ENCODE results near the gene MICAL2.
A peak's percentile ranks its signal among the peaks of the same experiment; 100 is the strongest.

The MICAL2 gene, protein sequence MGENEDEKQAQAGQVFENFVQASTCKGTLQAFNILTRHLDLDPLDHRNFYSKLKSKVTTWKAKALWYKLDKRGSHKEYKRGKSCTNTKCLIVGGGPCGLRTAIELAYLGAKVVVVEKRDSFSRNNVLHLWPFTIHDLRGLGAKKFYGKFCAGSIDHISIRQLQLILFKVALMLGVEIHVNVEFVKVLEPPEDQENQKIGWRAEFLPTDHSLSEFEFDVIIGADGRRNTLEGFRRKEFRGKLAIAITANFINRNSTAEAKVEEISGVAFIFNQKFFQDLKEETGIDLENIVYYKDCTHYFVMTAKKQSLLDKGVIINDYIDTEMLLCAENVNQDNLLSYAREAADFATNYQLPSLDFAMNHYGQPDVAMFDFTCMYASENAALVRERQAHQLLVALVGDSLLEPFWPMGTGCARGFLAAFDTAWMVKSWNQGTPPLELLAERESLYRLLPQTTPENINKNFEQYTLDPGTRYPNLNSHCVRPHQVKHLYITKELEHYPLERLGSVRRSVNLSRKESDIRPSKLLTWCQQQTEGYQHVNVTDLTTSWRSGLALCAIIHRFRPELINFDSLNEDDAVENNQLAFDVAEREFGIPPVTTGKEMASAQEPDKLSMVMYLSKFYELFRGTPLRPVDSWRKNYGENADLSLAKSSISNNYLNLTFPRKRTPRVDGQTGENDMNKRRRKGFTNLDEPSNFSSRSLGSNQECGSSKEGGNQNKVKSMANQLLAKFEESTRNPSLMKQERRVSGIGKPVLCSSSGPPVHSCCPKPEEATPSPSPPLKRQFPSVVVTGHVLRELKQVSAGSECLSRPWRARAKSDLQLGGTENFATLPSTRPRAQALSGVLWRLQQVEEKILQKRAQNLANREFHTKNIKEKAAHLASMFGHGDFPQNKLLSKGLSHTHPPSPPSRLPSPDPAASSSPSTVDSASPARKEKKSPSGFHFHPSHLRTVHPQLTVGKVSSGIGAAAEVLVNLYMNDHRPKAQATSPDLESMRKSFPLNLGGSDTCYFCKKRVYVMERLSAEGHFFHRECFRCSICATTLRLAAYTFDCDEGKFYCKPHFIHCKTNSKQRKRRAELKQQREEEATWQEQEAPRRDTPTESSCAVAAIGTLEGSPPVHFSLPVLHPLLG

DNA sequence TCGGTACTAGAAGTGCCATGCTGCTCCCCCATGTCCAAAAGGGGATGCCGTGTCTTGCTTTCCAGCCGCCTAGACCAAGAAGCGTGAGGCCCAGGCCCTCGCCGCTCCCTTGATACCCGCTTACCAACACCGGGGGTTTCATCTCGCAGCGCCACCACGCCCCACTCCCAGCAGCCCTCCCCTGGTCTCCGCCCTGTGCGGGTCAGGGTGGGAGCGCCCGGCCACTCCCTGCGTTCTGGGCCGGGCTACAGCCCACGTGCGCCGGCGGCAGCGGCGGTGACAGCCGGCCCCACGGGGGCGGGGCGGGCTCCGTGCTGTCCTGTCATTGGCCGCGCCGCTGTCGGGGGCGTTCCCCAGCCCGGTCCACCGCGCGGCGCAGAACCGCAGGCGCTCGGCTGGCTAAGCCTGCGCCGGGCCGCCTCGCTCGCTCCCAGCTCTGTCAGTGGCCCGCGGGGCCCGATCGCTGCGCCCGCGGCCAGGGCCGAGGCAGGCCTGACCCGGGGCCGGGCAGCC lies at the start of gene MICAL2:
Gene MICAL2, plus strand, starts transcription at position 390 of the 513 bp plus-strand sequence. CDS start 51,566 bp downstream, outside the sequence.
- TF ChIP-seq, protein P1, sequence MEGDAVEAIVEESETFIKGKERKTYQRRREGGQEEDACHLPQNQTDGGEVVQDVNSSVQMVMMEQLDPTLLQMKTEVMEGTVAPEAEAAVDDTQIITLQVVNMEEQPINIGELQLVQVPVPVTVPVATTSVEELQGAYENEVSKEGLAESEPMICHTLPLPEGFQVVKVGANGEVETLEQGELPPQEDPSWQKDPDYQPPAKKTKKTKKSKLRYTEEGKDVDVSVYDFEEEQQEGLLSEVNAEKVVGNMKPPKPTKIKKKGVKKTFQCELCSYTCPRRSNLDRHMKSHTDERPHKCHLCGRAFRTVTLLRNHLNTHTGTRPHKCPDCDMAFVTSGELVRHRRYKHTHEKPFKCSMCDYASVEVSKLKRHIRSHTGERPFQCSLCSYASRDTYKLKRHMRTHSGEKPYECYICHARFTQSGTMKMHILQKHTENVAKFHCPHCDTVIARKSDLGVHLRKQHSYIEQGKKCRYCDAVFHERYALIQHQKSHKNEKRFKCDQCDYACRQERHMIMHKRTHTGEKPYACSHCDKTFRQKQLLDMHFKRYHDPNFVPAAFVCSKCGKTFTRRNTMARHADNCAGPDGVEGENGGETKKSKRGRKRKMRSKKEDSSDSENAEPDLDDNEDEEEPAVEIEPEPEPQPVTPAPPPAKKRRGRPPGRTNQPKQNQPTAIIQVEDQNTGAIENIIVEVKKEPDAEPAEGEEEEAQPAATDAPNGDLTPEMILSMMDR (IDR thresholded peaks at IDR 0.05; ENCODE audit: insufficient read depth, low read depth, low read length, missing control alignments) = no peak
- H3K4me3 ChIP-seq (ENCODE audit: low read length) = peak within 1 kb of the TSS; percentile 83
- DNase-seq (ENCODE audit: low read depth) = peak; percentile 95

DNA sequence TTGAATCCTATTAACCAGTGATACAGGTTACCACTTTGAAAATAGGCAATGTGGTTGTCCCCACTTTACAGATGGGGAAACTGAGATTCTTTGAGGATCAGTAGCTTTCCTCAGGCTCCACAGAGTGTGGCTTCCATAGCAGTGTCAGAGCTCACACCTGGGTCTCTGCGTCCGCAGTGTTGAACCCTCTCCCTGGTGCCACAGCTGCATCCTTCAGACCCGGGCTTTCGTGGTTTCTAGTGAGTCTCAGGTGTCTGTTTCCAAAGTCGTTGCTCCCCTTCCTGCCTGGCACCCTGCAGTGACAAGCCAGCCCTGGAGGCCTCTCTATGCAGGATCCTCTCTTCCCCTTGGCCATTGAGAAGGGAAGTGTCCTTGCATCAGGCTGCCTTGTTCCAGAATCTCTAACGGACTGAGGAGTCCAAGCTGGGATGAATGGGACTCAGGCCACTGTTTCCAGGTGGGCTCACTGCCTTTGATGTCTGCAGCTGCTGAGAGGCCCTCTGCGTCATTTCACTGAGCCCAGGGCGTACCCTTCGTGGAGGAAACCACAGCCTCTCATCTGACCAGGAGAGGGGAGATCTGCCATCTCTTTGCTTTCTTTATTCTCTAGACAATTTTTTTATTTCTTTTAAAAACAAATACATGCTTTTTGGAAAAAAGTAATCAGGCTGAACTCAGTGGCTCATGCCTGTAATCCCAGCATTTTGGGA lies 48.4 kb upstream of the MICAL2 start:
- no peak for DNase-seq (ENCODE audit: low read depth)
- TF ChIP-seq, protein P1 (IDR thresholded peaks at IDR 0.05; ENCODE audit: insufficient read depth, low read depth, low read length, missing control alignments) = no peak
- H3K4me3 ChIP-seq (ENCODE audit: low read length) = no peak overlapping the region

DNA sequence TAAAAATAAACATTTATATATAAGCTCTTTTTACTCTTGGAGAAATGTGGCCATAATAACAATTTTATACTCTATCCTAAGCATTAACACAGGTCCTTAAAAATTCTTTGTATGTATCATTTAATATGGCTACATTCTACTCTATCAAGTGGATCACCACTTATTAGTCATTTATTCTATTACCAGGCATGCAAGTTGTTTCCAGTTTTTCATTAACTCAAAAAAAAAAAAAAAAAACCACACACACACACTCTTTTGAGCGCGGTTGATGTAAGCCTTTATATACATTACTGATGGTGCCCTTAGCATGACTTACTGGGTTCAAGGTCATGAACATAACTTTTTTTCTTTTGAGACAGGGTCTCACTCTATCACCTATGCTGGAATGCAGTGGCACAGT lies 47.1 kb upstream of the MICAL2 start:
- DNase-seq (ENCODE audit: low read depth) = no peak
- TF ChIP-seq, protein P1 (IDR thresholded peaks at IDR 0.05; ENCODE audit: insufficient read depth, low read depth, low read length, missing control alignments) = no peak
- H3K4me3 ChIP-seq (ENCODE audit: low read length) = no peak overlapping the region

DNA sequence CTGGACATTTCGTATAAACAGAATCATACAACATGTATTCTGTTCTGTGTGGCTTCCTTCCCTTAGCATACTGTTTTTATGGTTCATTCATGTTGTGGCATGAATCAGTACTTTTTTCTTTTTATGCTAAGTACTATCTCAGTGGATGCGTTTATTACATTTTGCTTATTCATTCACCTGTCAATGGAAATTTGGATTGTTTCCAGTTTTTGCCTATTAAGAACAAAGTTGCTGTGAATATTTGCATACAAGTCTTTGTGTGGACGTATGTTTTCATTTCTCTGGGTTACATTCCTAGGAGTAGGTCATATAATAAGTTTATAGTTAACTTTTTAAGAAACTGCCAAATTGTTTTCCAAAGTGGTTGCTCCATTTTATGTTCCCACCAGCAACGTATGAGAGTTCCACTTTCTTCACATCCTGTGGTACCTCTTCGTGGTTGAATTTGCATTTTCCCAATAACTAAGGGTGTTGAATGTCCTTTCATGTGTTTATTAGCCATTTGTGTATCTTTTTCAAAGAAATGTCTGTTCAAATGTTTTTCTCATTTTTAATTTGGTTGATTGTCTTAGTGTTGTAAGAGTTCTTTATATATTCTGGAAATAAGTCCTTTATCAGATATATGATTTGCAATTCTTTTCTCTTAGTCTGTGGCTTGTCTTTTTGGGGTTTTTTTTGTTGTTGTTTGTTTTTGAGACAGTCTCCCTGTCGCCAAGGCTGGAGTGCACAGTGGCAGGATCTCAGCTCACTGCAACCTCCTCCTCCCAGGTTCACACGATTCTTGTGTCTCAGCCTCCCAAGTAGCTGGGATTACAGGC lies 46.0 kb upstream of the MICAL2 start:
- TF ChIP-seq, protein P1 (IDR thresholded peaks at IDR 0.05; ENCODE audit: insufficient read depth, low read depth, low read length, missing control alignments) = no peak
- H3K4me3 ChIP-seq (ENCODE audit: low read length) = no peak overlapping the region
- DNase-seq (ENCODE audit: low read depth) = peak; percentile 77

DNA sequence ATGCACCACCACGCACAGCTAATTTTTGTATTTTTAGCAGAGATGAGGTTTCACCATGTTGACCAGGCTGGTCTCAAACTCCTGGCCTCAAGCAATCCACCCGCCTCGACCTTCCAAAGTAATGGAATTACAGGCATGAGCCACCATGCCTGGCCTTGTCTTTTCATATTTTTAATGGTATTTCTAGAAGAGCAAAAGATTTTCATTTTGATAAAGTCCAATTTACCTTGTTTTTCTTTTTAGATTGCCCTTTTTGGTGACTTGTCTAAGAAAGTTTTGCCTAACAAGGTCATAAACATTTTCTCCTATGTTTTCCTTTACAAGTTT lies 45.5 kb upstream of the MICAL2 start:
- TF ChIP-seq, protein P1 (IDR thresholded peaks at IDR 0.05; ENCODE audit: insufficient read depth, low read depth, low read length, missing control alignments) = no peak
- no peak for DNase-seq (ENCODE audit: low read depth)

More for the DNA sequence above, 45.5 kb upstream of the MICAL2 start:
- H3K4me3 ChIP-seq (ENCODE audit: low read length) = no peak overlapping the region

All from epithelial cell of esophagus (primary cell).